Peyer's patch (tissue), 4 donors: ENCODE results near the gene ZNF681. TPM values are rescaled to one million over a fixed set of nuclear protein-coding genes. Genes with fewer than 3 reads are reported as not detected.
"Not testable (repeated sequence)": the region's sequence is repeated elsewhere in the genome, so short reads cannot be mapped to it uniquely, and the experiment has no call there.

Experiments
- DNase-seq, 3 donors: peaks; one replicate each; pipeline ENCODE4 v3.0.0-alpha.2; 2017 to 2019
- H3K27ac ChIP-seq, 4 donors: fragments of 200-600 bp; sonication (generic); one replicate each; pipeline ENCODE4 v1.5.1; 2016 to 2019
- H3K27me3 ChIP-seq, 2 donors: fragments of 200-600 bp; sonication (generic); one replicate each; pipeline ENCODE4 v1.5.1; 2019
- H3K36me3 ChIP-seq, 3 donors: fragments of 200-600 bp; sonication (generic); one replicate each; pipeline ENCODE4 v1.5.1; 2016 to 2019
- H3K4me1 ChIP-seq, 4 donors: fragments of 200-600 bp; sonication (generic); one replicate each; pipeline ENCODE4 v1.5.1; 2016 to 2019
- H3K4me3 ChIP-seq, 4 donors: fragments of 200-600 bp; sonication (generic); 1 replicate in 3 of 4; 2 replicates in 1 of 4; pipeline ENCODE4 v1.5.1; 2016 to 2019; ENCODE audit warnings: mild to moderate bottlenecking in 1 of 4
- H3K9me3 ChIP-seq, 4 donors: fragments of 200-600 bp; sonication (generic); one replicate each; pipeline ENCODE4 v1.5.1; 2016 to 2019; ENCODE audit warnings: mild to moderate bottlenecking in 1 of 4
- POLR2A ChIP-seq, 2 donors: fragments of 450-650 bp; IDR thresholded peaks; one replicate each; pipeline ENCODE4 v1.5.1; 2017; ENCODE audit warnings: antibody characterized with exemption in 2 of 2, mild to moderate bottlenecking in 2 of 2, moderate library complexity in 2 of 2
- total RNA-seq, 4 donors: library from RNA; depleted of rRNA; stranded (reverse); fragments of >200 nt; gene quantifications; one replicate each; pipeline ENCODE4 v1.1.0, GENCODE V29; 2016
- TF ChIP-seq, protein P1 (sequence below), 6 experiments: fragments of 450-650 bp in 4 of 6; fragments of 200-600 bp in 2 of 6; sonication (generic) in 1 of 6; IDR thresholded peaks; one replicate each; pipeline ENCODE4 v1.5.1; 2017 to 2019; ENCODE audit warnings: antibody characterized with exemption in 6 of 6, mild to moderate bottlenecking in 3 of 6, moderate library complexity in 1 of 6

Gene ZNF681
- total RNA-seq, 4 donors from 2014 or later, result 0.66 to 5.0 (median 1.4) TPM

DNA sequence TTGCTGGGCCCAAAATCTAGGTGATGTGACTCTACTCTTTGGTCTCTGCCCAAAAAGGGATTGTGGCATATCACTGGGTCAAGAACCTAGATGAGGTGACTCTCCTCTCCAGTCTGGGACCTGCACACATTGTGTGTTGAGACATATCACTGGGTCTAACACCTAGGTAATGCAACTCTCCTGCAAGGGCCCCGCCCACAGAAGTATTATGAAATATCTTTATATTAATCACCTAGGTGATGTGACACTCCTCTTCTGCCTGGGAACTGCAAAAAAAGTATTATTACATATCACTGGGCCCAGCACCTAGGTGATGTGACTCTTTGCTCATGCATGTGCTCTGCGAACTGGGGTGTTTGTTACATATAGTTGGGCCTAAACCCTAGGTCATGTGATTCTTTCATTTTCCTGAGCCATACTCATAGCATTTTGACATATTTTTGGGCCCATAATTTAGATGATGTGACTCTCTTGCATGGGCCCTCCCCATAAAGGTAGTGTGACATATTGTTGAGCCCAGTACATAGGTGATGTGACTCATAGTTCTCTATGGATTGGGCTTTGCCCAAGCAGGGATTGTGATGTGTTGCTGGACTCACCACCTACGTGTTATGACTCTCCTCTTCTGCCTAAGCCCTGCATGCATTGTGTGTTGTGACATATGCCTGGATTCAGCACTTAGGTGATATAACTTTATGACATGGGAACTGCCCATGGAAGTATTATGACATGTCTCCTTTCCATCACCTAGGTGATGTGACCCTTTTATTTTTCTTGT, 11.2 kb upstream of the ZNF681 start:
- TF ChIP-seq, protein P1, sequence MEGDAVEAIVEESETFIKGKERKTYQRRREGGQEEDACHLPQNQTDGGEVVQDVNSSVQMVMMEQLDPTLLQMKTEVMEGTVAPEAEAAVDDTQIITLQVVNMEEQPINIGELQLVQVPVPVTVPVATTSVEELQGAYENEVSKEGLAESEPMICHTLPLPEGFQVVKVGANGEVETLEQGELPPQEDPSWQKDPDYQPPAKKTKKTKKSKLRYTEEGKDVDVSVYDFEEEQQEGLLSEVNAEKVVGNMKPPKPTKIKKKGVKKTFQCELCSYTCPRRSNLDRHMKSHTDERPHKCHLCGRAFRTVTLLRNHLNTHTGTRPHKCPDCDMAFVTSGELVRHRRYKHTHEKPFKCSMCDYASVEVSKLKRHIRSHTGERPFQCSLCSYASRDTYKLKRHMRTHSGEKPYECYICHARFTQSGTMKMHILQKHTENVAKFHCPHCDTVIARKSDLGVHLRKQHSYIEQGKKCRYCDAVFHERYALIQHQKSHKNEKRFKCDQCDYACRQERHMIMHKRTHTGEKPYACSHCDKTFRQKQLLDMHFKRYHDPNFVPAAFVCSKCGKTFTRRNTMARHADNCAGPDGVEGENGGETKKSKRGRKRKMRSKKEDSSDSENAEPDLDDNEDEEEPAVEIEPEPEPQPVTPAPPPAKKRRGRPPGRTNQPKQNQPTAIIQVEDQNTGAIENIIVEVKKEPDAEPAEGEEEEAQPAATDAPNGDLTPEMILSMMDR (IDR thresholded peaks at IDR 0.05), result no peak
- no peak for TF ChIP-seq POLR2A (IDR thresholded peaks at IDR 0.05)
- no peaks in the 10 kb centered on the region for H3K9me3 ChIP-seq
- no peaks in the 10 kb centered on the region for H3K36me3 ChIP-seq
- H3K4me1 ChIP-seq, result no peaks in the 10 kb centered on the region
- H3K27ac ChIP-seq, result no peak overlapping the region
- H3K27me3 ChIP-seq, result no peaks in the 10 kb centered on the region
- no peak for DNase-seq
- no peak overlapping the region for H3K4me3 ChIP-seq

DNA sequence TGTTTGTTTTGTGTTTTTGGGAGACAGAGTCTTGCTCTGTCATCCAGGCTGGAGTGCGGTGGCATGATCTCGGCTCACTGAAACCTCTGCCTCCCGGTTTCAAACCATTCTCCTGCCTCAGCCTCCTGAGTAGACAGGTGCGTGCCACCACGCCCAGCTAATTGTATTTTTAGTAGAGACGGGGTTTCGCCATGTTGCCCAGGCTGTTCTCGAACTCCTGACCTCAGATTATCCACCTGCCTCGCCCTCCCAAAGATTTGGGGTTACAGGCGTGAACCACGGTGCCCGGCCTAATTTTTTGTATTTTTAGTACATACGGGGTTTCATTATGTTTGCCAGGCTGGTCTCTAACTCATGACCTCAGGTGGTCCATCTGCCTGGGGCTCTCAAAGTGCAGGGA, 8.3 kb upstream of the ZNF681 start:
- no peak for TF ChIP-seq POLR2A (IDR thresholded peaks at IDR 0.05)
- TF ChIP-seq, protein P1 (IDR thresholded peaks at IDR 0.05), result no peak
- no peaks in the 10 kb centered on the region for H3K27me3 ChIP-seq

DNA sequence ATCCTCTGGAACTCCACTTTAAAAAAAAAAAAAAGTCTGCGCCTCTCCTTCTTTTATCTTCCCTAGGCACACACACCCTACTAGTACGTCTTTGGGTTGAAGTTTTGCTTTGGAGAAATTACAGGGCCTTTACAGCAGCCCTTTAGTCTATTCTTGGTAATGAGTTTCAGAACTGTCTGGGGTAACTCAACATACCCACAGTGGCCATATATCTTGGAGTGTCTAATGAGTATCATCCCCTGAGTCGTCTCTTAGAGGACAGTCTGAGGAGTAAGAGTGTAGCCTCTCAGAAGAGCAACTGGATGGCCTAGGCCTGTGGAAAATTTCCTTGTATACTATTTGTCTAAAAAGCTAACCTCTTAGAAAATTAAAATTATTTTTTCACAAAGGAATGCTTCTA, 6.1 kb upstream of the ZNF681 start:
- Histone ChIP-seq H3K4me3 (no peak overlapping the region), H3K9me3 (no peaks in the 10 kb centered on the region), H3K36me3 (no peaks in the 10 kb centered on the region), H3K27ac (no peak overlapping the region), H3K4me1 (no peaks in the 10 kb centered on the region), H3K27me3 (no peaks in the 10 kb centered on the region)
- no peak for TF ChIP-seq POLR2A (IDR thresholded peaks at IDR 0.05)
- TF ChIP-seq, protein P1 (IDR thresholded peaks at IDR 0.05), result no peak
- DNase-seq, result no peak

More for the DNA sequence above, 8.3 kb upstream of the ZNF681 start:
- DNase-seq, result no peak
- no peaks in the 10 kb centered on the region for H3K4me1 ChIP-seq
- H3K4me3 ChIP-seq, result no peak overlapping the region
- no peak overlapping the region for H3K27ac ChIP-seq
- H3K9me3 ChIP-seq, result no peaks in the 10 kb centered on the region
- H3K36me3 ChIP-seq, result no peaks in the 10 kb centered on the region

DNA sequence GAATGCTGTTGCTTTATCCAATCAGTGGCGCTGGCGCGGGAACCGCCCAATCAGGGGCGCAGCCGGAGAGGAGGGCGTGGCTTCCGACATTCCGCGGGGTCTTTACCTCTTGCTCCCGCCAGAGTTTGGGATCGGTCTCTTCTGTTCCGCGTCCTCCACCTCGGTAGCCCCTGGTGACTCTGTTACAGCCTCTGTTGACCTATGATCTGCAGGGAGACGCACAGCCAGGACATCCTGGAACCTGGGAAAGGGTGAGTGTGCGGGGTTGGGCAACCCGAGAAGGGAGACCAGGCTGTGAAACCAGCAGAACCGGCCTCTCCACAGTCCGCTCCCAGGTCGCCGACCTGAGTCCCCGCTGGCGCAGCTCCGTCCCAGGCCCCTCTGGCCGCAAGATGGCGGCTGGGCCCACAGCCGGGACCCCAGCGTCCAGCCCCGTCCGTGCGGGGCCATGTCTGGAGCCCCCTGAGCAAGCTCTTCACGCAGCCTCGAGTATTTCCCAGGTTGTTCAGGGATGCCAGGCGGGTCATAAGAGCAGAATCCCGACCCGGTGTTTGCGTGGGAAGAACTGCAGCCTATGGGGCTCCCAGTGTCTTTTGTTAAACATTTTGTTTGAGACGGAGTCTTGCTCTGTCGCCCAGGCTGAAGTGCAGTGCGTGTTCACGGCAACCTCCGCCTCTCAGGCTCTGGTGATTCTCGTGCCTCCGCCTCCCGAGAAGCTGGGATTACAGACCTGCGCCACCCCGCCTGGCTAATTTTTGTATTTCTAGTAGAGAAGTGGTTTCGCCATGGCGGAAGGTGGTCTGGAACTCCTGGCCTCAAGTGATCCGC, 4.4 kb upstream of the ZNF681 start:
- H3K27me3 ChIP-seq, result no peaks in the 10 kb centered on the region
- TF ChIP-seq POLR2A (IDR thresholded peaks at IDR 0.05), result no peak
- TF ChIP-seq, protein P1 (IDR thresholded peaks at IDR 0.05), result no peak
- H3K9me3 ChIP-seq, result no peaks in the 10 kb centered on the region
- peak overlapping the region; percentile 37 to 75 (median 56) for H3K27ac ChIP-seq
- H3K4me3 ChIP-seq, result peak overlapping the region; percentile 56 to 90 (median 60)
- peak; percentile 82 to 95 (median 93) for DNase-seq
- no peaks in the 10 kb centered on the region for H3K4me1 ChIP-seq
- H3K36me3 ChIP-seq, result no peaks in the 10 kb centered on the region

DNA sequence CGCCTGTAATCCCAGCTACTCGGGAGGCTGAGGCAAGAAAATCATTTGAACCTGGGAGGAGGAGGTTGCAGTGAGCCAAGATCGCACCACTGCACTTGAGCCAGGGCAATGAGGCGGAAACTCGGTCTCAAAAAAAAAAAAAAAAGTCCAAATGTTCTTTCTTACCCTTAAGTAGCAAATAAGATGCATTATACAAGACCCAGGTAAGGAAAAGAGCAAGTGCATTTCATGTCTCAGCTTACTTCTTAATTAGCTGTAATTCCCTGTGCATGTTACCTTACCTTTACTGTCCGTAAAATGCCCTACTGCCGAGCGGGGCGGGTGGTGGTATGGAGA, 3.8 kb upstream of the ZNF681 start:
- H3K4me3 ChIP-seq, result peak overlapping the region; percentile 56 to 90 (median 60)
- DNase-seq, result no peak
- no peaks in the 10 kb centered on the region for H3K9me3 ChIP-seq
- peak overlapping the region in 3 of 4 donors; percentile 42 to 75 (median 70) for H3K27ac ChIP-seq
- TF ChIP-seq, protein P1 (IDR thresholded peaks at IDR 0.05), result no peak
- TF ChIP-seq POLR2A (IDR thresholded peaks at IDR 0.05), result no peak
- H3K4me1 ChIP-seq, result no peaks in the 10 kb centered on the region
- no peaks in the 10 kb centered on the region for H3K36me3 ChIP-seq
- H3K27me3 ChIP-seq, result no peaks in the 10 kb centered on the region

DNA sequence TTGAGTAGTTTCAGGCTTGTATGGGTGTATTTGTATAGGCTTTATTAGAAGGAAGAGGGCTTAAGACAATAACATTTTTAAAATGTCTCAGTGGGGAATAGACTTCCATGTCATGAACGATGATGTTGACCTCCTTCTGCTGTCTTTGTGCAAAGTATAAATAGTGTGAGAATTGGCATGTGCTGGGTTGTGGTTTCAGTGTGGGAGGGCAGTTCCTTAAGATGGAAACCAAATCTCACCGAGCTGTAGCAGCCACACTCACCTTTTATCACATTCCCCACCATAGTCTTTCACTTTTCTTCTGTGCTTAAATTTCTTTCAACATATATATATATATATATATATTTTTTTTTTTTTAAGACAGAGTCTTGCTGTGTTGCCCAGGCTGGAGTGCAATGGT, 1.6 kb upstream of the ZNF681 start:
- not testable (repeated sequence) for H3K27me3 ChIP-seq, H3K27ac ChIP-seq, H3K36me3 ChIP-seq, H3K4me3 ChIP-seq, H3K9me3 ChIP-seq, H3K4me1 ChIP-seq, DNase-seq

DNA sequence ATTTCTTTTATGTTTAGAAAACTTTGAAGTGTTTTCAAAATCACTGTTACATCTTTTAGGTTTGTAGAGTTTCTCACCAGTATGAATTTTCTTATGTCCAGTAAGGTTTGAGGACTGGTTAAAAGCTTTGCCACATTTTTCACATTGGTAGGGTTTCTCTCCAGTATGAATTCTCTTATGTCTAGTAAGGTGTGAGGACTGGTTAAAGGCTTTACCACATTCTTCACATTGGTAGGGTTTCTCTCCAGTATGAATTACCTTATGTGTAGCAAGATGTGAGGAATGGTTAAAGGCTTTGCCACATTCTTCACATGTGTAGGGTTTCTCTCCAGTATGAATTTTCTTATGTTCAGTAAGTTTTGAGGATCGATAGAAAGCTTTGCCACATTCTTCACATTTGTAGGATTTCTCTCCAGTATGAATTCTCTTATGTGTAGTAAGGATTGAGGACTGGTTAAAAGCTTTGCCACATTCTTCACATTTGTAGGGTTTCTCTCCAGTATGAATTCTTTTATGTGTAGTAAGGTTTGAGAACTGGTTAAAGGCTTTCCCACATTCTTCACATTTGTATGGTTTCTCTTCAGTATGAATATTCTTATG, 15.0 kb downstream of the ZNF681 start:
- peaks cover 0 to 16% (median 0%) of the 10 kb centered on the region in 3 donors for H3K36me3 ChIP-seq
- DNase-seq, H3K27me3 ChIP-seq, H3K4me3 ChIP-seq, H3K27ac ChIP-seq, H3K4me1 ChIP-seq: not testable (repeated sequence)
- peaks cover 0 to 28% (median 6%) of the 10 kb centered on the region in 4 donors for H3K9me3 ChIP-seq

DNA sequence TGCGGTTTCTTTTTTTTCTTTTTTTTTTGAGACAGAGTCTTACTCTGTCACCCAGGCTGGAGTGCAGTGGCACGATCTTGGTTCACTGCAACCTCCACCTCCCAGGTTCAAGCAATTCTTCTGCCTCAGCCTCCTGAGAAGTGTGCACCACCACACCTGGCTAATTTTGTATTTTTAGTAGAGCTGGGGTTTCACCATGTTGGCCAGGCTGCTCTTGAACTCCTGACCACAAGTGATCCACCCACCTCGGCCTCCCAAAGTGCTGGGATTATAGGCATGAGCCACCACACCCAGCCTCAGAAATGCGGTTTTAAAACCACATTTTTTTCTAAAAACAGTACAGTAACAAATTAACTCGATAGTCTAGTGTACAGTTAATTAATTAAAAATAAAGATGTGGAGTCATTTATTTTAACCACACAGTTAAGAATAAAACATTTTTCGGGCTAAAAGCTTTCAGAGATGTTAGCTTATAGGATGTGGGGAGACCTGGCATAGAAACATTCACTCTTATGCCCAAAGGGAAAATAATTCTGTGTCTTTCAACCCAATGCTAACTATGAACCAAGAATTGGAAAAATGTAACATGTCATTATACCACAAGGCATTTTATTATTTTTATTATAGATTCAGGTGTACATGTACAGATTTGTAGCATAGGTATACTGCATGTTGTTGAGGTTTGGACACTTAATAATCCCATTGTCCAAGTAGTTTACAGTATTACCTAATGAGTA, 27.8 kb downstream of the ZNF681 start:
- H3K36me3 ChIP-seq, DNase-seq, H3K27me3 ChIP-seq, H3K4me3 ChIP-seq, H3K9me3 ChIP-seq, H3K27ac ChIP-seq, H3K4me1 ChIP-seq: not testable (repeated sequence)
